ENCODE measurements around the gene ARID1B. TPM values are rescaled to one million over a fixed set of nuclear protein-coding genes. Genes with fewer than 3 reads are reported as not detected.

The ARID1B gene
- polyA plus RNA-seq, 1 donor, result 66.0 TPM

- no peak for DNase-seq (ENCODE audit: low read depth)
Observed at GRCh38 chr6:156879186-156879585, 102.0 kb downstream of the ARID1B start.

DNA sequence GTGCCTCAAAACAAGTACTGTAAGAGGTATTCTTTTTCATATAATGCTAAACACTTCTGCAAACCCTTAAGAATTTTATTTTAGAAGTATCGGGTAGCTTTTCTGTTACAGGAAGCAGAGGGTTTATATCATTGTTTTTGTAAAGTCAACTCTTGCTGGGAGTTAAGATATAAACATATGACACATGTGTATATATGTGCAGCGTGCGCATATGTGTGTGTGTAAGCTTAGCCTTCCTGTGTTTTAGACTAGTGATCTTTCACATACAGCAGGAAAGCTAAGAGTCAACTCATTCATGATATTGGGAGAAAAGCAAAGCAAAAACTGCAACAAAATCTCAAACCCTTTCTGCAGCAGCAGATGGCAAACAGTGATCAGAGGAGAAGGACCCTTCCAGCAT, 102.4 kb downstream of the ARID1B start:
- no peak for DNase-seq (ENCODE audit: low read depth)

GRCh38 chr6:156880913-156881312, 103.7 kb downstream of the ARID1B start:
- no peak for DNase-seq (ENCODE audit: low read depth)

DNA sequence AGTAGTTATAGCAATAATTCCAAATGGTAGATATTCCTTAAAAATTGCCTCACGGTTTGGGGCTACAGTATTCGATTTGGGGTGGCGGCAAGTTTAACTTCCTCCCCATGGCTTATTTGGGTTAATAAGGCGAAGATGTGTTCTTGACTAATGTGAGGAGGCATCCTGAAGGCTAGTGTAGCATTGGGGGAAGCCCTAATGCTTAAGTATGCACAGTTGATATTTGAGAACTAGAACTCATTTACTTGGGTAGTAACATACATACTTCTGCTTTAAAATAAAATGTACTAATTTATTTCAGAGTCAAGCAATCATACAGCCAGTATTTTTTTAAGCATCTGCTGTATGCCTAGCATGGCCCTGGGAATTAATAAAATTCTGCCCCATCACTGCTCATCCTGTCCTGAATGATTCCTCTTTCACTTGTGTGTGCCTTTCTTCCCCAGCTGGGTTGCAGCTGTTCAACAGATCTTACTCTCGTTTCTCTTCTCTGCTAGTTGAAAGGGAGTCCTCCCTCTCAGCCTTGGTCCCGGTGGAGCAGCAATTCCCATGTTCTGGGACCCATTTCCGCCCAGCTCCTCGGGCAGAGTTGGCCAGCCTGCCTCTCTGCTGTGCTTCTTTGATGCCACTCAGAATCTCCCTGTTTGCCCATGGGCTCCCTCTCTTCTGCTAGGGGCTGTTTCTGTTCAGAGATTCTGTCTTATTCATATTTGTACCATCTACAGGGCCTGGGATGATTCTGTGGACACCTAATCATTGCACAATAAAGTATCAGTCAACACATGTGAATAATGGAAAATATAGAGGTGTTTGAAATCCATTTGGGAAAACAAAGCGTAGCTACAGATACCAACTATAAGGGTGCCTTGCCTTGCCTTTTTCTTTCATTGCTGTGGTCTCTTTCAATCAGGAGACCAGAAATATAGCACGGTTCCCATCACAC, 104.8 kb downstream of the ARID1B start:
- no peak for DNase-seq (ENCODE audit: low read depth)

- DNase-seq (ENCODE audit: low read depth), result no peak
Observed at GRCh38 chr6:156883497-156884252, 106.5 kb downstream of the ARID1B start.

- no peak for DNase-seq (ENCODE audit: low read depth)
Observed at GRCh38 chr6:156884306-156884705, 107.1 kb downstream of the ARID1B start.

DNA sequence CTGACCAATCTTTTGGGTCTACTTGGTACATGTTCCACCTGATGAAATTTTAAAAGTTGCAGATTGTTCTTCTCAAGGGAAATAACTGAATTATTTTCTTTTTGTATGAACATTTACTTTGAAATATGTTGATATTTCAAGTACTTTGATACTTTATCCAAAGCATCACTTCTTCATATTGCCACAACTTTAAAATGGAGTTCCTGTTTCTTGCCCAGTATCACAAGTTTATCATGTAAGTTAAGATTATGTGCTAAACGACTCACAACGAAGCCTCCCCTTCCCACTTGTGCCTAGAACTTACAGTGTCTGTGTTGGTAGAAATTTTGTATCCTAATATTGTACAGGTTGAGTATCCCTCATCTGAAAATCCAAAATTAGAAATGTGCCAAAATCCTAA, 108.4 kb downstream of the ARID1B start:
- DNase-seq (ENCODE audit: low read depth), result no peak

DNA sequence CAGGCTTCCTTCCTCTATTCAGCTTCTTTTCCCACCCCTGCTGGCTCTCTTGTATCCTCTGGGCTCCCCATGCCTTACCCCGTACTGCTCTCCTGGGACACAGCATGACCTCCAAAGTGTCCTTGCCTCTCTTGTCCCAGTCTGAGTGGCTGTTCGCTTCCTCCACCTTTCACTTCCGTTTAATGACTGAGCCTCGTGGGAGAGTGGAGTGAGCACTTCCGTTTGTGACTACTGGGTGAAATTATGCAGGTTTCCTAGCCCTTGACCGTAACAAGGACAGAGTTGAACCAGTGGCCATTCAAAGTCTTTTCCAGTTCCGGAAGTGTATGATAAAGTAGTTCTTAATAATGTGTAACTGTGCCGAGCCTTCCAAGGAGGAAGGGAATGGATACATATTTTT, 109.2 kb downstream of the ARID1B start:
- DNase-seq (ENCODE audit: low read depth), result no peak

- no peak for DNase-seq (ENCODE audit: low read depth)
Observed at GRCh38 chr6:156887623-156888269, 110.6 kb downstream of the ARID1B start.

GRCh38 chr6:156889469-156889868, 112.3 kb downstream of the ARID1B start:
- no peak for DNase-seq (ENCODE audit: low read depth)

DNA sequence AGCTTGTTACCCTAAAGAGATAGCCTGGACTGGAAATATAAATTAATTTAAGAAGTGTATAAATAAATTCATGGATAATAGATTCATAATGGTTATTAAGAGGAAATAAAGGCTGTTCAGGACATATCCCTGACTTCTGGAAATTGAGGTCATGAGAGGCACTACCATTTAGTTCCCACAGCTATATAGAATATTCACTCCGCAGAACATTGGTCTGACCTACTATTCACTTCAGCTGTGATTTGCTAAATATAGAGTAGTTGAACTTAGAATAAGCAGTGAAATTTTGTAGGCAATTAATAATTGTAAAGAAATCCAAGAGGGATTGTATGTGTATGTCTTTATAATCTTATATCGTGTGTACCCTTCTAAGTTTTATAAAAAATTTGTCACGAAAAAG, 112.8 kb downstream of the ARID1B start:
- no peak for DNase-seq (ENCODE audit: low read depth)

DNA sequence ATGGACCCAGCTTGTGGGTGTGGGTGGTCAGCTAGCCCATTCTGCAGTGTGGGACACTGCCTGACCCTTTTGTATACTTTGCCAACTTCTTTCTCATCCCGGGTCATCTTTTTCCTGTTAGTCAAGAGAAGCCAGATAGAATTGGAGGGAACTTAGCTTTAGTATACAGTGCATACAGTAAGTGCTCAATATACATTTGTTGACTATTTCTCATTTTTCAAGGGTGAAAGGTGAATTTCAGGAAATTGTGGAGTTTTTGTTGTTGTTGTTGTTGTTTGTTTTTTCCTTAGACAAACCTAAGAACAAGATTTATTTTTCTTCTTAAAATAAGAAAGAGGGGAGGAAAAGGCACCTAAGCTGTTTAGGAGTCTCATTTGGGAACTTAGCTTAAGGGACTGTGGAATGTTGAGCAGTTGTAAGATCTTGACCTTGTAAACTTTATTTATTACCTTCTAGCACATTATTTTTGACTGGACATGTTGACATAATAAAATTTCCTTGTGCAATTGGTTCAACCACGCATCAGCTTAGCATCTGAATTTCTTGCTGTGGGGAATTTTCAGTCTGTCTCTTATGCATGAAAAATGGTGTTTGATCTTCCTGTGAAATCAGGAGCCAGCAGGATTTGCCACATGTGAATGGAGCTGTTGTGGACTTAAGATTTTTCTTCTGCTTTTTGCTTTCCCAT, 113.6 kb downstream of the ARID1B start:
- no peak for DNase-seq (ENCODE audit: low read depth)

DNA sequence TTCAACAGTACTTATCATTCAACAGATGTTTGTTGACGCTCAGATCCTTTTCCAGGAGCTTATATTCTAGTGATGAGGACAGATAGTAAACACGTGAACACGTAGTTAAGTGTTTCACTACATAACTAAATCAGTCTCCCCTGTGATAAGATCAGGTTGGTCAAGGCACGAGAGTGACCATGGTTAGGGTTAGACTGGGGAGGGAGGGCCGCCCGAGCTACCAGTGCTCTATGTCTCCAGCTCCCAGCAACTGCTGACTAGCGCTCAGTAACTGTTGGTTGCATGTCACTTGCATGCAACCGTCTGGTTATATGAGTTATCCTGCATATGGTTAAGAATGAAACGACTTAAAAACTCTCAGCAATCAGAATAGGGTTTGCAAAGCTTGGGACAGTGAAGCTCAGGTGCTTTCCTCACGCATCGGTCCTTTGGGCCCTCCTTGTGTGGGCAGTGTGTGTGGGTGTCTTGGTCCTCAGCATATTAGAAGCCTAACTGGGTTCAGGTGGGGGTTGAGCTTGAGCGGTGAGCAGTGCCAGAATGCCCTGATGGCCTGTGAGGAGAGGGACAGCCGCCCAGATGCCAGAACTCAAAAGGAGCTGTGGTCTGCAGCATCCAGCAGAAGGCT, 120.8 kb downstream of the ARID1B start:
- no peak for DNase-seq (ENCODE audit: low read depth)

DNA sequence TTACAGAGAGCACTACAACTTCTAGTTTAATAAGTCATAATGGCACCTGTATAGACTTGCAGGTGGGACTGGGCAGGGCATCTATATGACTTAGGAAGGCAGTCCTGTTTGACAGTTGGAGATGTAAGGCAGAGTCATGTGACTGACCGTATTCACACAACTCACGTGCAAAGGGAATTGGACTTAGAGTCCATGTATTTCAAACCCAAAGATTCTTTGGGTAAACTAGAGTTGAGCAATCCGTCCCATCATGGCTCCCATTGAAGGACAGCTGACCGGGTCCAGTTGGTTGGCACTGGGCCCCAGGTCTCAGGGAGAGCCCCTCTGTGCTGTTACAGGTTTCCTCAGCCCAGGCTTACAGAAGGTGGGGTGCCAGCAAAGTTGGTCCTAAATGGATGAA, 121.9 kb downstream of the ARID1B start:
- no peak for DNase-seq (ENCODE audit: low read depth)

- no peak for DNase-seq (ENCODE audit: low read depth)
Observed at GRCh38 chr6:156899532-156900135, 122.5 kb downstream of the ARID1B start.

- DNase-seq (ENCODE audit: low read depth), result no peak
Observed at GRCh38 chr6:156900292-156900691, 123.1 kb downstream of the ARID1B start.

DNA sequence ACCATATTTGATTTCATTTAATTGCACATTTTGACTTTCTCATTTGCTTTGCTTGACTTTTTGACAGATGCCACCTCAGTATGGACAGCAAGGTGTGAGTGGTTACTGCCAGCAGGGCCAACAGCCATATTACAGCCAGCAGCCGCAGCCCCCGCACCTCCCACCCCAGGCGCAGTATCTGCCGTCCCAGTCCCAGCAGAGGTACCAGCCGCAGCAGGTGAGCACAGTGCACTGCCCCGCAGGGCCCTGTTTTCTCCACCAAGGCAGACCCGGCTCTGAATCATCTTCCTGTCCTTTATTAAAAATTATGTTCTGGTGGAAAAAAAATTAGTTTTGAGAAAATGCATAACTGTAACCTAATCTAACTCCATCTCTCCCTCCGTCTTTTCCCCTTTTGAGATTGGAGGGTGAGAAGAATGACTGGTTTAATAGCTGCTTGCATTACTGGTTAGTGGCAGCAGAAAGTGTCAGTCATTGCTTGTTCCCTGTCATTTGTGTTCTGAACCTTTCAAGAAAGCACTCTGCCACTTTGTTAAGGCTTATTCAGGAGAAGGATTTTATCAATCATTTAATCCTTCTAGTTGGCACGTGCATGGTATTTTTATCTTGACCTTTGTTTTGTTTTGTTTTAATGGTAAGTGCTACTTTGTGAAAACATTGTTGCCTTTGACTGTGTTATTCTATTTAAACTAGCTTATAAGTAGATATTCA, 124.3 kb downstream of the ARID1B start:
- no peak for DNase-seq (ENCODE audit: low read depth)

DNA sequence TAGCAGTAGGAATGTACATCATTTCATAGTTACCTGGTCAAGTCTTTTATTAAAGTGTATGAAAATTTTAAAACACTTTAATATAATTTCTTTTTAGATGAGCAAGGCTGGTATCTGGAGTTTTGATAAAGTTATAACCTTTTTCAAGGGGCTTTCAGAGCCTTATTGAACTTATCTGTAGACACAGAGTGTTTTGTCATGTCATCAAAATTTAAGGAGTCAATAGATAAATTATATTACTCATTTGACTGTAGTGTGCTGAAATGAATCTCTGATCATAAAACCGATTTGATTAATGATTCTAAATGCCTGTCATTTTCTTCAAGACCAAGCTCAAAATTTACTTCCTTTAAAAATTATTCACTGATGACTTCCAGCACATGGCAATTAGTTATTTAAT, 125.6 kb downstream of the ARID1B start:
- no peak for DNase-seq (ENCODE audit: low read depth)

GRCh38 chr6:156904176-156904967, 127.2 kb downstream of the ARID1B start:
- no peak for DNase-seq (ENCODE audit: low read depth)

All from forelimb muscle (tissue), 1 donor.